Stimulated activated naive B cell treated with anti-CD40 and anti-IgM and Interleukin-4, amounts not matched to agents 10 μg/mL and 1 μg/mL and 100 μg/mL, for 72 hours (primary cell): ENCODE results near the gene ABLIM1.
"Not testable (repeated sequence)": the region's sequence is repeated elsewhere in the genome, so short reads cannot be mapped to it uniquely, and the experiment has no call there.

Source experiments
- ATAC-seq, 2 donors: fragments of 150-1000 bp; cut with Tn5 transposase; replicated peaks; 2 replicates each; pipeline ENCODE4 v1.10.0; 2021; ENCODE audit warnings: moderate library complexity in 1 of 2
- DNase-seq: peaks from one replicate; pipeline ENCODE4 v3.0.0; 2021
- H3K27ac Mint-ChIP-seq: one replicate; pipeline ENCODE4 v1.8.0; 2022; ENCODE audit warnings: mild to moderate bottlenecking, mixed read lengths
- H3K27me3 Mint-ChIP-seq, 2 donors: one replicate each; pipeline ENCODE4 v1.8.0; 2022; ENCODE audit warnings: mixed read lengths in 2 of 2
- H3K36me3 Mint-ChIP-seq, 2 donors: one replicate each; pipeline ENCODE4 v1.8.0; 2022; ENCODE audit warnings: mixed read lengths in 2 of 2, mild to moderate bottlenecking in 1 of 2
- H3K4me1 Mint-ChIP-seq, 2 donors: one replicate each; pipeline ENCODE4 v1.8.0; 2022; ENCODE audit warnings: mixed read lengths in 2 of 2, mild to moderate bottlenecking in 1 of 2
- H3K4me3 Mint-ChIP-seq, 2 donors: one replicate each; pipeline ENCODE4 v1.8.0; 2022; ENCODE audit warnings: mild to moderate bottlenecking in 2 of 2, mixed read lengths in 2 of 2, moderate library complexity in 1 of 2
- H3K9me3 Mint-ChIP-seq, 2 donors: one replicate each; pipeline ENCODE4 v1.8.0; 2022; ENCODE audit warnings: mixed read lengths in 2 of 2, mild to moderate bottlenecking in 1 of 2

ABLIM1 gene

DNA sequence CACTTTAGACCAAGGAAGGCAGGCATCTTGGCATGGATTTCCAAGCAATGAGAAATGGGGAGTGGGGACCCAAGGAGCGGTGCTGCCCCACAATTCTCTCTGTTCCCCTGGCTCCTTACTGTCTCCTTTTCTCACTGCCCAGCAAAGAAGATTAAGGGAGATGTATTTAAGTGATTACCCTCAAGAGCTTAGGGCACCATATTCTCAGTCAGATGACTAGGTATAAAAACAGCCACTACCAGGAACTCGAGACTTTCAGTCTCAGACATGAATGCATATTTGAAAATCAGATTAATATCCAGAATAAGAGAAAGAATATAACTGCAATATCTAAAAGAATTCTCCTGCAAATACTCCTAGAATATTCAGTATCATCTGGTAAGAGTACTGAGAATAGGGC lies at the start of gene ABLIM1:
TSS of gene ABLIM1 (minus strand) at position 101 of the 400 bp plus-strand sequence. CDS start at position 26, 75 bp downstream.
- ATAC-seq = no peak
- H3K4me3 Mint-ChIP-seq = no peak within 1 kb of the TSS

DNA sequence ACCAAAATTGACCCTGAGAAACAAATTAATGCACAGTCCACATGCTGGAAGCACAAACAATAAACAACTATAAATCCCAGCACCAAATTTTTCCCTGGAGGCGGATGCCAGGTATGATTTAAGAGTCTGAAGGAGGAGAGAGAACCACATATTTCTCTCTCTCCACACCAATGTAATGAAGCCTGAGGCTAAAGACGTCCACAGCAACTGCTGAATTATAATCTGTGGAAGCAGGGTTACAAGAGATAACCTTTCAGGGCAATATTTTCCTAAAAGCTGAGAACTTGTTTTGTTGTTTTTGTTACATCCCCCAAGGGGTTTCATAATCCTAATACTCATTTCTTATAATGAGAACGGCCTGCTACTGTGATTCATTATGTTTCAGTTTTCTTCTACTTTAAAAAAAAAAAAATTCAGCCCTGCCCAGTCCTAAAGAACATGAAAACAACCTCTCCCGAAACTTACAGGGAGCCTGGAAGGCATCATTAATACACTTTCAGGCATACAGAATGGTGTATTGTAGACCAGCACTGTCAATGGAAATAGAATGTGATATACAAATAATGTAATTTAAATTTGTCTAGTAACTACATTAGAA lies 48.5 kb upstream of the ABLIM1 start:
- ATAC-seq (no peak), DNase-seq (no peak)
- Mint-ChIP-seq H3K27me3 (peaks cover 0 to 16% of the 10 kb centered on the region in 2 donors), H3K9me3 (no peaks in the 10 kb centered on the region), H3K36me3 (no peaks in the 10 kb centered on the region), H3K4me3 (no peak overlapping the region), H3K27ac (no peak overlapping the region), H3K4me1 (no peaks in the 10 kb centered on the region)

More for the DNA sequence above, at the start of gene ABLIM1:
- no peak for DNase-seq
- Mint-ChIP-seq H3K27me3 (peaks cover 5% of the 10 kb centered on the region in 2 donors), H3K36me3 (no peaks in the 10 kb centered on the region), H3K4me1 (no peaks in the 10 kb centered on the region), H3K27ac (no peak within 1 kb of the TSS), H3K9me3 (no peaks in the 10 kb centered on the region)

- H3K4me3 Mint-ChIP-seq = no peak overlapping the region
- H3K9me3 Mint-ChIP-seq = peaks cover 0 to 3% of the 10 kb centered on the region in 2 donors
- ATAC-seq (no peak), DNase-seq (no peak)
- no peak overlapping the region for H3K27ac Mint-ChIP-seq
- H3K4me1 Mint-ChIP-seq = no peaks in the 10 kb centered on the region
- H3K27me3 Mint-ChIP-seq = peaks cover 0 to 8% of the 10 kb centered on the region in 2 donors
- H3K36me3 Mint-ChIP-seq = no peaks in the 10 kb centered on the region
Observed at GRCh38 chr10:114704679-114705078, 46.6 kb upstream of the ABLIM1 start.

- Mint-ChIP-seq H3K4me3 (no peak overlapping the region), H3K36me3 (no peaks in the 10 kb centered on the region), H3K27ac (no peak overlapping the region), H3K4me1 (no peaks in the 10 kb centered on the region), H3K9me3 (peaks cover 0 to 3% of the 10 kb centered on the region in 2 donors), H3K27me3 (peaks cover 0 to 8% of the 10 kb centered on the region in 2 donors)
- ATAC-seq (peak; percentile 38 to 56), DNase-seq (no peak)
Observed at GRCh38 chr10:114703377-114704107, 45.5 kb upstream of the ABLIM1 start.

GRCh38 chr10:114698271-114699061 lies 40.4 kb upstream of the ABLIM1 start:
- H3K9me3 Mint-ChIP-seq = peaks cover 0 to 3% of the 10 kb centered on the region in 2 donors
- ATAC-seq (no peak), DNase-seq (no peak)
- no peaks in the 10 kb centered on the region for H3K36me3 Mint-ChIP-seq
- no peak overlapping the region for H3K4me3 Mint-ChIP-seq
- H3K27me3 Mint-ChIP-seq = peaks cover 11 to 13% of the 10 kb centered on the region in 2 donors
- H3K27ac Mint-ChIP-seq = no peak overlapping the region
- no peaks in the 10 kb centered on the region for H3K4me1 Mint-ChIP-seq

GRCh38 chr10:114697061-114697598 lies 39.1 kb upstream of the ABLIM1 start:
- Mint-ChIP-seq H3K4me3 (no peak overlapping the region), H3K9me3 (peaks cover 0 to 3% of the 10 kb centered on the region in 2 donors), H3K4me1 (no peaks in the 10 kb centered on the region), H3K27me3 (peaks cover 11 to 13% of the 10 kb centered on the region in 2 donors), H3K36me3 (no peaks in the 10 kb centered on the region), H3K27ac (no peak overlapping the region)
- ATAC-seq (no peak), DNase-seq (no peak)

GRCh38 chr10:114696301-114696700 lies 38.2 kb upstream of the ABLIM1 start:
- H3K36me3 Mint-ChIP-seq = not testable (repeated sequence)

GRCh38 chr10:114694752-114695151 lies 36.7 kb upstream of the ABLIM1 start:
- no peak overlapping the region for H3K4me3 Mint-ChIP-seq
- ATAC-seq (no peak), DNase-seq (no peak)
- no peaks in the 10 kb centered on the region for H3K4me1 Mint-ChIP-seq
- H3K27me3 Mint-ChIP-seq = peaks cover 11 to 13% of the 10 kb centered on the region in 2 donors
- no peak overlapping the region for H3K27ac Mint-ChIP-seq
- no peaks in the 10 kb centered on the region for H3K9me3 Mint-ChIP-seq
- no peaks in the 10 kb centered on the region for H3K36me3 Mint-ChIP-seq

More at GRCh38 chr10:114696301-114696700, 38.2 kb upstream of the ABLIM1 start:
- not testable (repeated sequence) for H3K4me1 Mint-ChIP-seq, H3K4me3 Mint-ChIP-seq, ATAC-seq, DNase-seq, H3K27ac Mint-ChIP-seq, H3K9me3 Mint-ChIP-seq
- peaks cover 11 to 13% of the 10 kb centered on the region in 2 donors for H3K27me3 Mint-ChIP-seq

- ATAC-seq (peak in 1 of 2 donors; percentile 58), DNase-seq (no peak)
- Mint-ChIP-seq H3K4me1 (no peaks in the 10 kb centered on the region), H3K9me3 (no peaks in the 10 kb centered on the region), H3K4me3 (no peak overlapping the region), H3K36me3 (no peaks in the 10 kb centered on the region), H3K27ac (no peak overlapping the region), H3K27me3 (peaks cover 11 to 13% of the 10 kb centered on the region in 2 donors)
Observed at GRCh38 chr10:114694062-114694461, 36.0 kb upstream of the ABLIM1 start.

DNA sequence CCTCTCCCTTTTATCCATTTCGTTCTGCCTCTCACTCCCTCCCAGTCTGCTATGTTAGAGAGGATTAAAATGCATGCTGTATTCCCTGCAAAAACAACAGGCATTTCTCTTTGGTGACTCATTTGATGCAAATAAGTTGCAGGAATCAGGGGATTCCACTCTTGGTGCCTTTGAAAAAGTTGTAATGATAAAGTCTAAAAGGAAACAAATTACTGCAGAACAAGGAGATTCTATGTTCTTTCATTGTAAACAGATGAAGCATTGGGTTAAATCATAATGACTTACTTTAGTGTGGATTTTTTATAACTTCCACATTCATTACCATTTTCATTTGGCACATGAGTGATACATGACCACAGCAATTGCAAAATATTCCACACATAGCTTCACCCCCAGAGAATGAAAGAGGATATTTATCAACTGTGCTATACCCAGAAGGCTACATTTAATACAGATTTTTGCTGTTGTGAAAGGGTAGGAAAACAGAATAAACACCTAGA lies 33.4 kb upstream of the ABLIM1 start:
- Mint-ChIP-seq H3K4me1 (no peaks in the 10 kb centered on the region), H3K4me3 (no peak overlapping the region), H3K27ac (no peak overlapping the region), H3K27me3 (peaks cover 3 to 6% of the 10 kb centered on the region in 2 donors), H3K36me3 (no peaks in the 10 kb centered on the region), H3K9me3 (no peaks in the 10 kb centered on the region)
- no peak for DNase-seq
- ATAC-seq = no peak

GRCh38 chr10:114688786-114689185 lies 30.7 kb upstream of the ABLIM1 start:
- Mint-ChIP-seq H3K36me3 (no peaks in the 10 kb centered on the region), H3K4me1 (no peaks in the 10 kb centered on the region), H3K27ac (no peak overlapping the region), H3K27me3 (no peaks in the 10 kb centered on the region), H3K9me3 (no peaks in the 10 kb centered on the region), H3K4me3 (no peak overlapping the region)
- no peak for DNase-seq
- ATAC-seq = no peak

DNA sequence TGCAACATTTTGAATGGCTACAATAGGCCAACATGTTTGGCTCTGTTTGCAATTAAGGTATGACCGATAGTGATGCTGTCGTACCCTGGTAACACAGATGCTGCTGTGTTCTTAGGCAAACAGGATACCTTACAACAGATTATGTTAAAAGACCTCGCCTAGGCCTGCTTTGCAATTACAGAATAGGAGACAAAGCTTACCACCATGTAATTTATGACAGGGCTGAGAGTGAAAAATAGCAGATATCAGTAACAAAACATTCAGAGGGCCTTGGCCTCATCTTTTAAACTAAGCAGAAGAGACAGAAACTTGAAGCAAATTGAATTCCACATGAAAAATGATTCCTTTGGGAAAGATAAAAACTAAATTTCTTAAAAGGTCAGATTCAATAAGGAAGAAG lies 29.4 kb upstream of the ABLIM1 start:
- H3K27me3 Mint-ChIP-seq = no peaks in the 10 kb centered on the region
- no peak for ATAC-seq
- H3K36me3 Mint-ChIP-seq = no peaks in the 10 kb centered on the region

GRCh38 chr10:114686013-114686412 lies 27.9 kb upstream of the ABLIM1 start:
- Mint-ChIP-seq H3K9me3 (no peaks in the 10 kb centered on the region), H3K36me3 (no peaks in the 10 kb centered on the region), H3K27ac (no peak overlapping the region), H3K4me3 (no peak overlapping the region), H3K4me1 (no peaks in the 10 kb centered on the region), H3K27me3 (no peaks in the 10 kb centered on the region)
- no peak for ATAC-seq
- no peak for DNase-seq

More for the DNA sequence above, 29.4 kb upstream of the ABLIM1 start:
- no peak overlapping the region for H3K4me3 Mint-ChIP-seq
- H3K27ac Mint-ChIP-seq = no peak overlapping the region
- no peaks in the 10 kb centered on the region for H3K4me1 Mint-ChIP-seq
- no peak for DNase-seq
- no peaks in the 10 kb centered on the region for H3K9me3 Mint-ChIP-seq

- DNase-seq = no peak
- Mint-ChIP-seq H3K27ac (no peak overlapping the region), H3K4me3 (no peak overlapping the region), H3K9me3 (no peaks in the 10 kb centered on the region), H3K4me1 (no peaks in the 10 kb centered on the region), H3K36me3 (no peaks in the 10 kb centered on the region), H3K27me3 (no peaks in the 10 kb centered on the region)
- ATAC-seq = no peak
Observed at GRCh38 chr10:114685456-114685855, 27.4 kb upstream of the ABLIM1 start.
